Activated CD4-positive, CD25-positive, alpha-beta regulatory T cell treated with anti-CD3 and anti-CD28 coated beads, Interleukin-2, amount 50 U/mL, for 72 hours (primary cell): ENCODE data around the gene TARS3.
"Not testable (repeated sequence)": the region's sequence is repeated elsewhere in the genome, so short reads cannot be mapped to it uniquely, and the experiment has no call there.

ENCODE experiments used
- DNase-seq: peaks from one replicate; pipeline ENCODE4 v3.0.0; 2021

The TARS3 gene

GRCh38 chr15:101652786-101653430 is 71.4 kb downstream of the TARS3 start:
- DNase-seq: no peak

- peak; percentile 96 for DNase-seq
Observed at GRCh38 chr15:101652098-101652785, 72.0 kb downstream of the TARS3 start, which contains the start of gene TM2D3. TM2D3 (minus strand) TSS chr15:101652381; CDS start chr15:101652361, 20 bp downstream.

- DNase-seq: no peak
Observed at GRCh38 chr15:101651554-101652097, 72.6 kb downstream of the TARS3 start.

GRCh38 chr15:101650145-101650544 is 74.1 kb downstream of the TARS3 start:
- no peak for DNase-seq

GRCh38 chr15:101648356-101648755 is 75.9 kb downstream of the TARS3 start:
- no peak for DNase-seq

- no peak for DNase-seq
Observed at GRCh38 chr15:101647251-101647650, 77.0 kb downstream of the TARS3 start.

GRCh38 chr15:101646672-101647071 is 77.6 kb downstream of the TARS3 start:
- DNase-seq: no peak

GRCh38 chr15:101642361-101642760 is 81.9 kb downstream of the TARS3 start:
- DNase-seq: no peak

- no peak for DNase-seq
Observed at GRCh38 chr15:101641894-101642293, 82.4 kb downstream of the TARS3 start.

- peak; percentile 73 for DNase-seq
Observed at GRCh38 chr15:101641129-101641764, 83.0 kb downstream of the TARS3 start.

GRCh38 chr15:101639667-101640066 is 84.6 kb downstream of the TARS3 start:
- no peak for DNase-seq

GRCh38 chr15:101637919-101638318 is 86.4 kb downstream of the TARS3 start:
- DNase-seq: no peak

- no peak for DNase-seq
Observed at GRCh38 chr15:101637516-101637915, 86.8 kb downstream of the TARS3 start.

- no peak for DNase-seq
Observed at GRCh38 chr15:101637038-101637437, 87.2 kb downstream of the TARS3 start.

GRCh38 chr15:101635944-101636727 is 88.1 kb downstream of the TARS3 start:
- no peak for DNase-seq

GRCh38 chr15:101633356-101633755 is 90.9 kb downstream of the TARS3 start:
- DNase-seq: no peak

- not testable (repeated sequence) for DNase-seq
Observed at GRCh38 chr15:101626729-101627128, 97.5 kb downstream of the TARS3 start.

GRCh38 chr15:101625980-101626379 is 98.3 kb downstream of the TARS3 start:
- DNase-seq: no peak

- DNase-seq: no peak
Observed at GRCh38 chr15:101625184-101625583, 99.1 kb downstream of the TARS3 start.

- no peak for DNase-seq
Observed at GRCh38 chr15:101623367-101624304, 100.6 kb downstream of the TARS3 start.

GRCh38 chr15:101621961-101622360 is 102.3 kb downstream of the TARS3 start:
- no peak for DNase-seq

- DNase-seq: no peak
Observed at GRCh38 chr15:101620671-101621070, 103.6 kb downstream of the TARS3 start.
